ENCODE data around the gene UGT1A4. TPM values are rescaled to one million over a fixed set of nuclear protein-coding genes. Genes with fewer than 3 reads are reported as not detected.

The UGT1A4 gene
- total RNA-seq, 1 experiment from 2014 or later, result not detected

GRCh38 chr2:233692648-233693047 is 25.9 kb upstream of the UGT1A4 start, which contains the start of gene UGT1A6:
Gene UGT1A6, plus strand, starts transcription at chr2:233692890. Its CDS starts 115 bp downstream, at chr2:233693005.
- Histone ChIP-seq H3K9ac (ENCODE audit: extremely low read depth, insufficient read length, low read length) (no peak within 1 kb of the TSS), H2AFZ (ENCODE audit: low read length) (no peak within 1 kb of the TSS), H2BK120ac (ENCODE audit: low read depth, low read length, poor library complexity, severe bottlenecking) (no peak within 1 kb of the TSS), H3K14ac (ENCODE audit: insufficient read depth, low read length) (no peak within 1 kb of the TSS), H2BK12ac (ENCODE audit: insufficient read length, low read depth, low read length) (no peak within 1 kb of the TSS), H3K23me2 (ENCODE audit: insufficient read length, low read depth, low read length, poor library complexity, severe bottlenecking) (no peaks in the 10 kb centered on the region), H4K5ac (ENCODE audit: insufficient read length, low read depth, low read length) (no peak within 1 kb of the TSS), H2AK5ac (ENCODE audit: insufficient read length, low read length) (no peak within 1 kb of the TSS), H3K4ac (ENCODE audit: low read depth, low read length) (no peak within 1 kb of the TSS), H3K9me3 (ENCODE audit: control insufficient read depth, low read depth, low read length) (no peaks in the 10 kb centered on the region), H3K56ac (ENCODE audit: insufficient read length, low read depth, low read length) (no peak within 1 kb of the TSS), H3K18ac (ENCODE audit: insufficient read length, low read depth, low read length) (no peak within 1 kb of the TSS), H2BK5ac (ENCODE audit: insufficient read length, low read length) (no peak within 1 kb of the TSS), H3K4me2 (ENCODE audit: insufficient read depth, insufficient read length, low read length) (no peak within 1 kb of the TSS), H4K8ac (replicated peaks; ENCODE audit: insufficient read length, low read depth, low read length) (no peak within 1 kb of the TSS), H3K79me2 (ENCODE audit: insufficient read depth, low read length) (no peaks in the 10 kb centered on the region), H2BK20ac (ENCODE audit: low read depth, low read length, poor library complexity, severe bottlenecking) (no peak within 1 kb of the TSS), H3K23ac (ENCODE audit: insufficient read length, low read depth, low read length) (no peak within 1 kb of the TSS), H3T11ph (ENCODE audit: low read length) (no peak within 1 kb of the TSS), H3K27me3 (ENCODE audit: insufficient read depth, low read length) (no peaks in the 10 kb centered on the region), H3K79me1 (ENCODE audit: insufficient read depth, low read depth, low read length, poor library complexity, severe bottlenecking) (no peaks in the 10 kb centered on the region), H4K20me1 (ENCODE audit: control insufficient read depth, insufficient read depth, insufficient read length) (no peaks in the 10 kb centered on the region), H3K27ac (ENCODE audit: insufficient read length, low read depth, low read length) (no peak within 1 kb of the TSS), H3K4me1 (ENCODE audit: insufficient read depth, low read length) (peaks cover 3% of the 10 kb centered on the region; the same call in 1 of the 2 replicates), H2BK15ac (ENCODE audit: low read depth, low read length) (no peak within 1 kb of the TSS), H4K91ac (ENCODE audit: insufficient read length, low read depth, low read length) (no peak within 1 kb of the TSS)
- no peak for DNase-seq
- no peak for TF ChIP-seq CTCF (conservative IDR thresholded peaks at IDR 0.05)
- Mint-ChIP-seq H3K27ac (peak within 1 kb of the TSS in 1 of 3 experiments; percentile 78; a peak in 2 of 7 replicates), H3K4me1 (peaks cover 24 to 29% of the 10 kb centered on the region in 2 experiments), H3K36me3 (ENCODE audit: insufficient read depth in 1 of 3, low read depth in 3 of 3) (no peaks in the 10 kb centered on the region; a peak in 2 of 7 replicates), H3K27me3 (ENCODE audit: low read depth) (no peaks in the 10 kb centered on the region; the same call in 1 of the 2 replicates), H3K9me3 (peaks cover 0 to 7% of the 10 kb centered on the region in 2 experiments; a peak in 2 of 5 replicates), H3K4me3 (no peak within 1 kb of the TSS)
- WGBS (ENCODE audit: extremely low coverage, insufficient read length, low lambda C conversion rate), result no CpG with 5 or more reads among the region's 4 CpGs
